GM12891 (cell line): ENCODE results near the gene XRCC2.

Experiments used
- PAX5 ChIP-seq: IDR thresholded peaks from 2 replicates; pipeline ENCODE4 v1.6.1; 2011; ENCODE audit warnings: low read length, moderate library complexity, mild to moderate bottlenecking; ENCODE audit not compliant: insufficient read depth, severe bottlenecking
- POLR2A ChIP-seq: IDR thresholded peaks from 2 replicates; pipeline ENCODE4 v1.6.1; 2011; ENCODE audit warnings: low read depth, low read length, control low read depth
- POLR2AphosphoS5 ChIP-seq: IDR thresholded peaks from 2 replicates; pipeline ENCODE4 v1.6.1; 2011; ENCODE audit warnings: low read depth, low read length, control low read depth

- TF ChIP-seq POLR2A (no peak), POLR2AphosphoS5 (no peak), PAX5 (no peak)
These were observed 39.5 kb downstream of the XRCC2 start for GRCh38 chr7:152636441-152636840.
